M059J (cell line): ENCODE measurements around the gene FNIP1. TPM values are rescaled to one million over a fixed set of nuclear protein-coding genes. Genes with fewer than 3 reads are reported as not detected.
A peak's percentile ranks its signal among the peaks of the same experiment; 100 is the strongest.
"Not testable (repeated sequence)": the region's sequence is repeated elsewhere in the genome, so short reads cannot be mapped to it uniquely, and the experiment has no call there.

ENCODE experiments used
- DNase-seq: peaks from one replicate; pipeline ENCODE4 v3.0.0-alpha.2; 2012; ENCODE audit warnings: low read depth
- total RNA-seq: library from RNA; depleted of rRNA; stranded (reverse); fragments of >200 nt; shearing (Covaris generic); gene quantifications from 2 replicates; pipeline ENCODE4 v1.2.3, GENCODE V29; 2014

Gene FNIP1
- total RNA-seq, 1 experiment from 2014 or later, result 26.4 TPM

DNA sequence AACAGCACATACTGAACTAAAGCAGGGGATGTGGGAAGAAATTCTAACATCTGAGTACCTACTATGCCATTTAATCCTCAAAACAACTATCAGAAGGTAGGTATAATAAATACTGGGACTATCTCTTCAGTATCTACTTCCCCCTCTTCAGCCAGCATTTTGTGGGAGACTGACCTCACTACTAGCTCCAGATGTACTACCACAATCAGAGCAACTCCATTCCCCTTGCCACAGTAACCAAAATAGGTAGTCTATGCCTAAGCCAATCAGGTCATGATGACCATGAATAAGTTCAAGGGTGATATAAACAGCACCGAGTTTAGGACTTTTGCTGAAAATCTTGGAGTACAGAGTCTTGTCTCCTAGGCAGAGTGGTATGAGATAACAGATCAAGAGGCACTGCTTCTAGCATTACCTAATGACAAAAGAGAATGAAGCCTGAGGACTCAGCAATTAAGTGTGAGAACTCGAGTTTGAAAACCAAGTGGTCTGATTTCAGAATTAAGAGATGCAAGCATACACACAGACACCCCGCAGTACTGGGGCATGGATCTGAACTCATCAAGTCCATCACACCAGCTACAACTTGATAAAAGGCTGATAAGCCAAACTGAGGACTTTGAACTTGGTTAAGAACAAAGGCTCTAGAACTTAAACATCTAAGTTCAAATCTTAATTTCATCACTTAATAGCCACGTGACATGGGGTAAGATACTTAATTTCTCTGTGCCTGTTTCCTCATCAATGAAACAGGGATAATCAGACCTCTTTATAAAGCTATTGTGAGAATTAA lies 9.7 kb downstream of the FNIP1 start:
- no peak for DNase-seq

DNA sequence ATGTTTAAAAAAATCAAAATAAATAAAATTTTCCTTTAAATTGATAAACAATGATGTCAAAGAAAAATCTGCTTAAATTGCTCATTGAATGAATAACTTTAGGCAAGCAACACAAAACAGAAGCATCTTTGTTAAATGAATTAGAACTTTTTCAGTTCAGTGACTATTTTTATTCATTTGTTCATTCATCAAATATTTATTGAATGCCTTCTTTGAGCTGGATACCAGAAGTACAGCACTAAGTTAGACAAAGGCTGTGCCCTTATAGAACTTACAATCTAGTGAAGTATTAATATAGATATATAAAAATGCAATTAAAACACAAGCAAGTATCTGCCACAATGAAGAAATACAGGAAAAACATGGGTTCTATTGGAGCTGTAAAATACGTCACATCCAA lies 10.8 kb downstream of the FNIP1 start:
- DNase-seq, result no peak

DNA sequence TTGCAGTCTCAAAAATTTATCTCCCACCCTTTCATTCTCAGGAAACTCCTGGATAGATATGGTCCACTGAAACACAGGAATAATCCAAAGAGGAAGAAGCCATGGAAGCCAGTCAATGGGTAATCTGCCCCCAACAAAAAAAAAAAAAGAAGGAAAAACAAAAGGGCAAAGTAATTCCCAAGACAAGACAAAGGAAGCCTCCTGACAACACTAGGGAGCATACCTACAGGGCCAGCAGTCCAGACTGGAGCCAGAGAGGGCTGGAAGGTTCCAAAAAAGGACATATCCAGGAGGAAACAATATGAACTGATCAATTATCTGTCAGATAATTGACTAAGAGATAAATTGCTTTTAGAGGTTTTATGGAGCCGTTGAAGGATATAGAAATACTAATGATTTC lies 12.9 kb downstream of the FNIP1 start:
- DNase-seq, result no peak

DNA sequence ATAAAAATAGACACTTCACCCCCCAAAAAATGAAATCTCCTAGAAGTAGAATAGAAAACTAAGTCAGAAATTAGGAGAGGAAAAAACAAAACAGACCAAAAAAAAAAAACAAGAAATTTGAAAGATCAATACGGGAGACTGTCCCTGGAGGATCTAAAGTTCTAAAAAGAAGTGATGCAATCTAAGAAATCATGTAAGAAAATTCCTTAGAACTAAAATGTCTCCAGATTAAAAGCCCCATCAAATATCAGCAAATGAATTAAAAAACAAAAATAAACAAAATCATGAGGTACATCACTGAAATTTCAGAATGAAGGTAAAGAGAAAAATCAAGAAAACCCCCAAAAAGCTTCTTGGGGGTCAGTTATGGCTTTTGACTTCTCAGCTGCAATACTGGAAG lies 13.5 kb downstream of the FNIP1 start:
- no peak for DNase-seq

DNA sequence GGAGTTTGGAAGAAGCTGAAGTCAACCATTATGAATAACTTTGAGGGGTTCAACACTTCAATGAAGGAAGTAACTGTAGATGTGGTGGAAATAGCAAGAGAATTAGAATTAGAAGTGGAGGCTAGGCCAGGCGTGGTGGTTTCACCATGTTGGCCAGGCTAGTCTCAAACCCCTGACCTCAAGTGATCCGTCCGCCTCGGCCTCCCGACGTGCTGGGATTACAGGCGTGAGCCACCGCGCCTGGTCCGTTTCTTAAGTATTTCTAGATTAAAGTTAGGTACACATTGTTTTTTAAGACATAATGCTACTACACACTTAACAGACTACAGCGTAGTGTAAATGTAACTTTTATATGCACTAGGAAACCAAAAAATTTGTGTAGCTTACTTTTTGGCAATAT lies 14.1 kb downstream of the FNIP1 start:
- DNase-seq, result no peak

DNA sequence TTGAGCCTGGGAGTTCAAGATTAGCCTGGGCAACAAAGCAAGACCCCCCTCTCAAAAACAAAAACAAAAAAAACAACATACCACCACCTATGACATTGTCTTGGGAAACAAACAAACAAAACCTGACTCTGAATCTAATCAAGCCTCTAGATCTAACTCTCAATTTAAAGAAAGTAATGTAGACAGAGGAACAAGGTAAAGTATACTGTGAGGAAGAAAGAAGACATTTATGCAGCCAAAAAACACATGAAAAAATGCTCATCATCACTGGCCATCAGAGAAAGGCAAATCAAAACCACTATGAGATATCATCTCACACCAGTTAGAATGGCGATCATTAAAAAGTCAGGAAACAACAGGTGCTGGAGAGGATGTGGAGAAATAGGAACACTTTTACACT lies 18.7 kb downstream of the FNIP1 start:
- DNase-seq, result not testable (repeated sequence)

DNA sequence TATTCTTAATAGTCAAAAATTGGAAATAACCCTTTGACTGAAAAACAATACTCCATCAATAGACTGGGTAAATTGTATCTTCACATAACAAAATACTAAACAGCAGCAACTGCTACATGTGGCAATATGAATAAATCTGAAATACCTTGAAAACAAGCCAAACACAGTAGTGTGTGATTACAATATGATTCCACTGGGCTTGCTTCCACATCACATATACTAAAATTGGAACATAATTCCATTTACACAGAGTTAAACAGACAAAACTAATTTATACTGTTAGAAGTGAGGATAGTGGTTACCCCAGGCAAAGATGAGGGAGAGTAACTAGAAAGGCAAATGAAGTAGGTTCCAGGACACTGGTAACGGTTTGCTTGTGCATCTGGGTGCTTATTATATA lies 20.4 kb downstream of the FNIP1 start:
- no peak for DNase-seq

DNA sequence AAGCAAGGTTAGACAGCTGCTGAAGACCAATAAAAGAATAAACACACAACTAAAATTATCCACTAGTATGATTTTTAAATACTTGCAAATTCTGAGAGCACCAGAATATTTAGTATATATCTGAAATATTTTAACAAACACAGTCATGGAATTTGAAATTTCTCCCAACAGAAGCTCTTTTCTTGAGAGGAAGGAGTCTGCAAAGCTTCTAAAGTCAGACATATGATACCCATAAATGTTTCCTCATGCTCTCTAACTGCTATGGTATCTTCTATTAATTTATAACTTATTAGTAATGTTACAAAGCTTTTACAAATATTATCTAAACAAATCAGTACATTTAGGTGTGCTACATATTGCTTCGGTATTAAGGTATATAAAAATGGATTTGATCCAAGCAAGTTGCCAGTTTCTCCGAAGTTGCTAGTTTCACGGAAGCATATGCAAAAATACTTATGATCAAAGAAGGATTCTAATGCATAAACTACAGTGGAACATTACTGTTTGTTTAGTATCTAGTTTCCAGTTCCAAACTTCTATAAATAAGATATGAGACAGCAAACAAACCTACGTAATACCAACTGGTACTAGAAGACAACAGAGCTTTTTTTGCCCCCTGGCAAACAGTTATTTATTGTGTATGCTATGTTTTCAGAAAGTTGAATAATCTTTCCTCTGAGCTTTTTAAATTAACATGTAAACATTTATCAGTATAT lies 22.0 kb downstream of the FNIP1 start:
- no peak for DNase-seq

DNA sequence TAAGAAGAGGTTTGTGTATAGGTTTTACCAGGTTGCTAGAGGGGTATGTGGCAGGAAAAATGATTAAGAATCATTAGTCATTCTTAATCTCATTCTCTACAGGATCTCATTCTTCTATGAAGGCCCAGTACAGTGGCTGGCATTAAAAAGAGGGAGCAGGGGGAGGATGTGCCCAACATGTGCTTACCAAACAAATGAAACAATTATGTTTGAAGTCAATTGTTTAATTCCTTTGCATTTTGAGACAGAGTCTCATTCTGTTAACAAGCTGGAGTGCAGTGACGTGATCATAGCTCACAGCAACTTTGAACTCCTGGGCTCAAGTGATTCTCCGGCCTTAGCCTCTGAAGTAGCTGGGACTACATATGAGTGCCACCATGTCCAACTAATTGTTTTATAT lies 23.0 kb downstream of the FNIP1 start:
- DNase-seq, result peak; percentile 41

DNA sequence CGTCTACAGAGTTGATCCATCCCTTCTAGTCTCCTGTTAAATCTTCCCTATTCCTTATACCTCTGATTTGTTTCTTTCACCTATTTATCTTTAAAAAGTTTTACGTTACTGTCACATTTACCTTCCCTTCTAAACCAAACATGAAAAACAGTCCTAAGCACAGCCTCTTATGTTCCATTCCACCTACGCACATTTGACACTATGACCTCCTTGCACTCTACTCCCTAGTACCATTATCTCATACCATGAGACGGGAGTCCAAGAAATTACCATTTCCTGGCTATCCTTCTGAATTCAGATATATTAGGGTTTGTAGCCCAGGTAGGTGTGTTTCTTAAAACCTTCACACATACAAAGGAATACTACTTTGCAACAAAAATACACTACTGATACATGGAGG lies 25.1 kb downstream of the FNIP1 start:
- DNase-seq, result no peak

DNA sequence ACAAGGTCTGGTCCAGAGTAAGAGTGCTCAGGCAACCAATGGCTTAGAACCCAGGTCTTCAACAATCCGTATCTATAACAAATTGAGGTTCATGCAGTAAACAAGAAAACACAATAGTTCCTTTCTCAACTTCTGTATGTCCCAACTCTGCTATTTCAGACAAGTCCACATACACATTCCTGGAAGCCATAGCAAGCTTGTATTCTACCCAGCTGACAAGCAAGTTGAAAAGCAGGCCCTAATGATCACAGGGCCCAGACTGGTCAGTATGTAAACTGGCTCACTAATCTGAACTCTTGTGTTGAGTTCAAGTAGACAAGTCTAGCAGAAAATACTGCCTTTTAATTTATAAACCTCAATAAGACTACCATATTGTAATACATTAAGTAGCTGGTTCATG lies 26.9 kb downstream of the FNIP1 start:
- DNase-seq, result no peak

DNA sequence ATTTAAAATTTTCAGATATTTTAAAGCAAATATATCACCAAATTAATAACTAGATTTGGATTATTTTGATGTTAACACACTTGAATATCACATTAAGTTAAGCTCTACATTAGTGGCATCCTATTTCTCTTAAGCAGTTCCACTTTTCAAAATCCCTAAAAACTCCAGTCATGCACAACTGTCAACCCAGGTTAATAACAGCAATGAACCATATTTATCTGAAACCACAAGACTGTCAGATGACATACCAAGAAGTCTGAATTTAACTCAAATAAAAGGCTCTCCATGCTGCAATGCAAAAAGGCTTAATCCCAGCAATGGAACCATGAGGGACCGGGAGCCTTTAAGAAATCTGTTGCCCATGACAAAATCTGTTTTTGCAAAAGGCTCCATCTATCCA lies 27.5 kb downstream of the FNIP1 start:
- DNase-seq, result peak; percentile 25

DNA sequence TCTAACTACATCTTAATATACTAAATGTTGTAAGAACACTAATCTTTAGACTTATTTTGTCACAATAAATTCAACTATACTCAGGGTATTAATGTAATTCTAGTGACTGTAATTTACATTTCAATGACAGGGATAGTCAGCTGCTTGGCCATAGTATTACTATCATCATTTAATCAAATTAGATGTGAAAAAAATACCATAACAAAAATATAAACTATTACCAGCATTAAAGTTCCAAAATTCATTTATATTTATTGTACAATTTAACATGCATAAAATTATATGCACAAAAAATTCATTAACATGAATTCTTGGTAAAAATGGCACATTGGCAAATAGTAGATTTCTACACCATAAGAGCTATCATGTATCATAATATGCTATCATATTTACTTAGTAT lies 28.9 kb downstream of the FNIP1 start:
- DNase-seq, result no peak

DNA sequence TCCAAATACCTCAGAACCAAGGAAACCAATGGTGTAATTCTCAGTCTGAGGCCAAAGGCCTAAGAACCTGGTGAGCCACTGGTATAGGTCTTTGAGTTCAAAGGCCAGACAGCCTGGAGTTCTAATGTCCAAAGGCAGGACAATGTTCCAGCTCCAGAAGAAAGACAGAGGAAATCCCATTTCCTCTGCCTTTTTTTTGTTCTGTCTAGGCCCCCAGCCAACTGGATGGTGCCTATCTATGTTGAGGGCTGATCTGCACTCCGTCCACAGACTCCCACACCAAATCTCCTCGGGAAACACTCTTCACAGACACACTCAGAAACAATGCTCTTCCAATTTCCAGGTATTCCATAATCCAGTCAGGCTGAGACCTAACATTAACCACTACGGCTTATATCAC lies 30.1 kb downstream of the FNIP1 start:
- DNase-seq, result no peak

DNA sequence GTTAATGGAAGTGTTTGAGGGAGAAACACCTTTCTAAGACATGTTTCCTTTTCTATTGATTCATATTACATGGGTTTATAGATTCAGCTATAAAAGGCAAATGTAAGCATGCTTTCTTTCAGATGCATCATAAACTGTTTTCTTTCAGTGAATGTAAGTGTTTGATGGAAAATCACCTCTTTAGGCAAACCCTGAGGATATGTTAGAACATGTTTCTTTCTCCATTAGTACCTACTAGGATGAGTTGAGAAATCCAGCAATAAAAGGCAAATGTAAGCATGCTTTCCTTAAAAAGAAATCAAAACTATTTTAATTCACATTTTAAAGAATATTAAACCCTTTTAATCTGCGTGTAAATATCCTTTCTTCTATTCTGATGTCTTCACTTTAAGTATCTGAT lies 31.6 kb downstream of the FNIP1 start:
- no peak for DNase-seq

DNA sequence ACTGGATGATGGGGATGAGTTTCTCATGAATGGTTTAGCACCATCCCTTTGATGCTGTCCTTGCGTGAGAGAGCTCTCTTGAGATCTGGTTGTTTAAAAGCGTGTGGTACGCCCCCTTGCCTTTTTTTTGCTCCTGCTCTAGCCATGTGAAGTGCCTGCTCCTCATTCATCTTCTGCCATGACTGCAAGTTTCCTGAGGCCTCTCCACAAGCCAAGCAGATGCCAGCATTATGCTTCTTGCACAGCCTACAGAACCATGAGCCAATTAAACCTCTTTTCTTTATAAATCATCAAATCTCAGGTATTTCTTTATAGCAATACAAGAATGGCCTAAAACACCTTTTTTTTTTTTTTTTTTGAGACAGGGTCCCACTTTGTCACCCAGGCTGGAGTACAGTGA lies 32.8 kb downstream of the FNIP1 start:
- no peak for DNase-seq

DNA sequence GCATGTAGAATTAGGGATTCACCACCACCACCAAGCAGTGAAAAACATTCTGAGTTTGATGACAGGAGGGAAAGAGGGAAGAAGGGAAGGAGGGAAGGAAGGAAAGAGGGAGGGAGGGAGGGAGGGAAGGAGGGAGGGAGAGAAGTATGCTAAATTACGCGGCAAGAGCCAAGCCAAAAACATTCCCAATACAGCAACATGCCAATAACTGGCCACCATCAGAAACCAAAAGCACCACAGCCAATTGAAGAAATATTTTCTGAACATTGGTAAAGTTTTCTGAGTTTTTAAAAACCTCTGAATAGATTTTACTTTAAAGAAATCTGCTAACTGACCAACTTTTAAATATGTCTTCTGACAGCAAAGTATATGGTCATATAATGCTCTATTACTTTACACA lies 36.0 kb downstream of the FNIP1 start:
- DNase-seq, result no peak

DNA sequence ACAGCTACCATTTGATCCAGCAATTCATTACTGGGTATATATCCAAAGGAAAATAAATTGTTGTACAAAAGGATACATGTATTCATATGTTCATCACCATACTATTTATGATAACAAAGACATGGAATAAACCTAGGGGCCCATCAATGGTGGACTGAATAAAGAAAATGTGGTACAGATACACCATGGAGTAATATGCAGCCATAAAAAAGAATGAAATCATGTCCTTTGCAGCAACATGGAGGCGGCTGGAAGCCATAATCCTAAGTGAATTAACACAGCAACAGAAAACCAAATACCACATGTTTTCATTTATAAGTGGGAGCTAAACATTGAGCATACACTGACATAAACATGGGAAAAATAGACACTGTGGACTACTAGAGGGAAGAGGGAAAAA lies 37.1 kb downstream of the FNIP1 start:
- DNase-seq, result no peak

DNA sequence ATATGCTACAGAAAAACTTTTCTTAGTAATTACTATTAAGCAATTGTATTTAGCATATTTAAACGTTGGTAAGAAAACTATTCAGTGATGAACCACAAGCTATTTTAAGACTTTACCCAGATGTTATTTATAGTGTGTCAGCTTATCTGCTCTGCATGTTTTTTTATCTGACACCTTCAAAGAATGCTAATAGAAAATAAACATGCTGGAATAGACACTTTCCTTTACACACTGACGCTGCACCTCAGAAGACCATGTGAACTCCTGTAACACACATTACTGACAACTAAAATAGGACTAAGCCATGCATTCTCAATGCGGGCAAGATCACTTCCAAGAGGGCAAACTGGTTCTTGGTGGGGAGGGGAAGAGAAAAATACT lies 38.3 kb downstream of the FNIP1 start:
- no peak for DNase-seq

DNA sequence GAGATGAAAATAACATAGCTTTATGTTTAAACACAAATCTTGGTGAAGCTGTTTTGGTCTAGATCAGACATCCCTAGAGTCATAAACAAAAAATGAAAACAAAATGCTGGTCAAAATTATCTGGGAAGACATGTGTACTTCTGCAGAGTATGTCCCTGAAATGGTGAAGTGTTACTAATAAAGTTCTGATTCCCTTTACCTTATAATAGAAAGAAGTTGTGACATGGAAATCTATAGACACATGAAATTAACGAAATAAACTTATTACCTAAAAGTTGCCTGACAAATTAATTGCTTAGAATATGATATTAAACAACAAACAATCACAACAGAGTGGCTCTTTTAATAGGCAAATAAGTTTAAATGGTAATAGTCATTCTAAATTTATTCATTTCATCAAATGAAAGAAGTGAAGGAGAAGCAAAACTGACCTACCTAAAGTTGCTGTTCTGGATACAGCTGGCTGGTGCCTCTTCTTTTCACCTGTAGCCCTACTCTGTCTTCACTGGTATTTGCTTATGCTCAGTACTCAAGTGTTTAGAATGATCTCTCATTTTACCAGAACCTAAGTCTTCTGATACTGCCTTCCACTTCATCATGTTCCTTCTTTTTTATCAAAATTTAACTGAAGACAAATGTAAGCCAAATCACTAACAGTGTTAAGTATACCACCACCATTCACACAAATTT lies 38.8 kb downstream of the FNIP1 start:
- DNase-seq, result no peak

DNA sequence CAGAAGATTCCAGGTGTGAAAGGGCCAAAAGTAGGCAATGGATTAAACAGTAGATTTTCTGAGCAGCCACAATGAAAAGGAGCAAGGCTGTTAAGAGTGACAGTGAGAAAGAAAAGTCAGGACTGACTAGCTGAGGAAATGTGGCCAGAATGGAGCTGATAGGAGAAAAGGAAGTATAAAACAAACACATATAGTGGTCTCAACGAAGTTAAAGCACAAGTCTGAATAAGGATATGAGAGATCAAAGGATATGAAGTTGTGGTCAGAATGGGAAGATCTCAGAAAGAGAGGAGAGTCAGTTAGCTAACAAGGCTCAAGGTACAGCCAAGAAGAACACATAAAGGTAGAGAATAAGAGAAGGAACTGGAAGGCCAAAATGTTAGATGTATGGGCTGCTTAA lies 39.9 kb downstream of the FNIP1 start:
- no peak for DNase-seq

DNA sequence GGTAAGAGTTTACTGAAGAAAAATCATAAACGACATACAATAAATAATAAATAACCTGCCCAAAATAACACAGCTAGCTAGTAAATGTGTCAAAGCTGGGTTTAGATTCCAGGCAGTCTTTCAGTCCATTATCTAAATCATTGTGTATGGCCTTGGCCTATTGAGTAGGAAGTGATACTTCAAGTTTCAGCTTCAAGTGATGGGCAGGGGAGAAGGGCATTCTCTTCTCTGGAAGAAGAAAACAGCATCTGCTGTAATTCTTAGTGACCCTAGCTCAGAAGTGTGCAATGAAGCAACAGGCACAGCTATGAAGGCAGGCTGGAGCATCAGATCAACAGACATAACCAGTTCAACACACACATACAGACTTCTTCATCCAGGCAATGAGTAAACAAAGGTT lies 42.5 kb downstream of the FNIP1 start:
- no peak for DNase-seq

DNA sequence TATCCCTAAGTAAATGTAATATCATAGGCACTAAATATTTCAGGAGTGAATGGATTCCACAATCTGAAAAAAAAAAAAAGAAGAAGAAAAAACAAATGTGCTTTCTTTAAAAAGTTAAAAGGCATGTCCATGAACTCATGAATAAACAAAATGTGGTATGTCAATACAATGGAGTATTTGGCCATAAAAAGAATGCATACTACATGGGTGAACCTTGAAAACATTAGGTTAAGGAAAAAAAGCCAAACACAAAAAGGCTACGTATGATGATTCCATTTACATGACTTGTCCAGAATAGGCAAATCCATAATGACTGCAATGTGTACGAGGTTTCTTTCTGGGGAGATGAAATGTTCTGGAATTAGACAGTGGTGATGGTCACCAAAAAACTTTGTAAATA lies 45.3 kb downstream of the FNIP1 start:
- DNase-seq, result no peak
